OCI-LY3 (cell line): Measurements from ENCODE around the gene CHMP4B.
A peak's percentile ranks its signal among the peaks of the same experiment; 100 is the strongest.
"Not testable (repeated sequence)": the region's sequence is repeated elsewhere in the genome, so short reads cannot be mapped to it uniquely, and the experiment has no call there.

ENCODE experiments used
- H2AFZ ChIP-seq: fragments of 200-600, 300-600 bp; shearing (Covaris generic); 2 replicates; pipeline ENCODE4 v1.6.0; 2014; ENCODE audit warnings: antibody characterized with exemption, low read depth, low read length
- H3K27ac ChIP-seq: fragments of 200-600, 300-600 bp; sonication (generic); 2 replicates; pipeline ENCODE4 v1.5.1; 2014; ENCODE audit warnings: mild to moderate bottlenecking, low read length, moderate library complexity, mixed read lengths
- H3K27me3 ChIP-seq: fragments of 200-600, 300-600 bp; sonication (generic); 2 replicates; pipeline ENCODE4 v1.6.1; 2014; ENCODE audit warnings: low read depth, low read length, mixed read lengths
- H3K36me3 ChIP-seq: fragments of 200-600, 300-600 bp; sonication (generic); replicated peaks from 2 replicates; pipeline ENCODE3; 2014; ENCODE audit warnings: low read depth, low read length, mixed read lengths
- H3K4me1 ChIP-seq: fragments of 300-600, 200-600 bp; sonication (generic); 2 replicates; pipeline ENCODE4 v1.6.1; 2014; ENCODE audit warnings: low read length, mixed read lengths
- H3K4me2 ChIP-seq: fragments of 200-600, 300-600 bp; sonication (generic); 2 replicates; pipeline ENCODE4 v1.6.1; 2014; ENCODE audit warnings: low read length, mixed read lengths
- H3K4me3 ChIP-seq: fragments of 300-600, 200-600 bp; sonication (generic); 2 replicates; pipeline ENCODE4 v1.5.1; 2014; ENCODE audit warnings: antibody characterized with exemption, mild to moderate bottlenecking, low read length, moderate library complexity
- H3K79me2 ChIP-seq: fragments of 300-600, 200-600 bp; shearing (Covaris generic); 2 replicates; pipeline ENCODE4 v1.6.1; 2014; ENCODE audit warnings: mild to moderate bottlenecking, low read length, mixed read lengths
- H3K9ac ChIP-seq: fragments of 300-600, 200-600 bp; shearing (Covaris generic); 2 replicates; pipeline ENCODE4 v1.6.0; 2014; ENCODE audit warnings: mild to moderate bottlenecking, low read length, moderate library complexity
- H3K9me3 ChIP-seq: fragments of 200-600, 300-600 bp; shearing (Covaris generic); 2 replicates; pipeline ENCODE4 v1.6.1; 2014; ENCODE audit warnings: low read length, mixed read lengths; ENCODE audit not compliant: insufficient read depth
- H4K20me1 ChIP-seq: fragments of 200-600, 300-600 bp; sonication (generic); 2 replicates; pipeline ENCODE4 v1.6.1; 2016; ENCODE audit warnings: low read length, mixed read lengths; ENCODE audit not compliant: insufficient read depth
- CTCF ChIP-seq: fragments of 200-600, 300-600 bp; sonication (generic); IDR thresholded peaks from 2 replicates; pipeline ENCODE4 v1.5.1; 2014; ENCODE audit warnings: antibody characterized with exemption, low read length, low read depth
- EZH2phosphoT487 ChIP-seq: fragments of 200-600 bp; shearing (Covaris generic); IDR thresholded peaks from 2 replicates; pipeline ENCODE4 v1.6.1; 2018; ENCODE audit warnings: antibody characterized with exemption, mixed run types, low read depth

Gene CHMP4B

DNA sequence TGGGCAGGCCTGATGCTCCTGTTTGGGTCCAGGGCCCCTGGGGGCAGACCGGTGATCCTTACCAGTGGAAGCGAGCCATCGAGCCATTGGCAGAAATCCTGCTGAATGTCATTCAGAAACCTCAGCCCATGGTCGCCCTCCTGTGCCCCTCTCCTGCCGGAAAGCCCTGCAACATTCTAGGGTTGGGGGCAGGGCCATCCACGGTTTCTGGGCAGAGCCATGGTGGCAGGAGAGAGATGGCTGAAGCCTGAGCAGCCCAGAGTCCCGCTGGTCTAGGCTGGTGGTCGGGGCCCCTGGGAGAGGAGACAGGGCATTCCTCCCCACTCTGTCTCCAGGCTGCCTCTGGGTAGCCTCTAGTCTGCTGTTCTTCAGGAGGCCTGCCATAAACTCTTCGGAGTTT, 19.6 kb upstream of the CHMP4B start:
- no peaks in the 10 kb centered on the region for H3K79me2 ChIP-seq
- no peaks in the 10 kb centered on the region for H3K27me3 ChIP-seq
- H4K20me1 ChIP-seq: no peaks in the 10 kb centered on the region
- no peak overlapping the region for H2AFZ ChIP-seq
- no peak for TF ChIP-seq CTCF
- TF ChIP-seq EZH2phosphoT487: no peak
- no peak overlapping the region for H3K27ac ChIP-seq
- H3K4me1 ChIP-seq: peaks cover 4% of the 10 kb centered on the region
- H3K9ac ChIP-seq: no peak overlapping the region
- no peaks in the 10 kb centered on the region for H3K9me3 ChIP-seq
- H3K36me3 ChIP-seq: no peaks in the 10 kb centered on the region
- H3K4me2 ChIP-seq: no peak overlapping the region
- no peak overlapping the region for H3K4me3 ChIP-seq

GRCh38 chr20:33791959-33792597, 19.1 kb upstream of the CHMP4B start:
- Histone ChIP-seq H3K27me3 (no peaks in the 10 kb centered on the region), H4K20me1 (no peaks in the 10 kb centered on the region), H3K36me3 (no peaks in the 10 kb centered on the region), H2AFZ (no peak overlapping the region), H3K9me3 (no peaks in the 10 kb centered on the region), H3K79me2 (no peaks in the 10 kb centered on the region), H3K27ac (no peak overlapping the region), H3K9ac (no peak overlapping the region), H3K4me1 (peaks cover 4% of the 10 kb centered on the region), H3K4me2 (no peak overlapping the region), H3K4me3 (no peak overlapping the region)
- TF ChIP-seq CTCF (peak; percentile 76), EZH2phosphoT487 (no peak)

DNA sequence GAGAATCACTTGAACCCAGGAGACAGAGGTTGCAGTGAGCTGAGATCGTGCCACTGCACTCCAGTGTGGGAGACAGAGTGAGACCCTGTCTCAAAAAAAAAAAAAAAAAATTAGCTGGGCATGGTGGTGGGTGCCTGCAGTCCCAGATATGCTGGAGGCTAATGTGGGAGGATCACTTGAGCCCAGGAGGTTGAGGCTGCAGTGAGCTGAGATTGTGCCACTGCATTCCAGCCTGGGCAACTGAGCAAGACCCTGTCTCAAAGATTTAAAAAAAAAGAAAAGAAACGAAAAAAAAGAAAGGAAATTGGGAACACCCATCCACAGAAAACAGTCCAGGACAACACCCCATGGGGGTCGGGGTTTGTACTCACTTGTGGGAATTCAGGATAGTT, 18.6 kb upstream of the CHMP4B start:
- not testable (repeated sequence) for H2AFZ ChIP-seq, H3K36me3 ChIP-seq, H3K9ac ChIP-seq

DNA sequence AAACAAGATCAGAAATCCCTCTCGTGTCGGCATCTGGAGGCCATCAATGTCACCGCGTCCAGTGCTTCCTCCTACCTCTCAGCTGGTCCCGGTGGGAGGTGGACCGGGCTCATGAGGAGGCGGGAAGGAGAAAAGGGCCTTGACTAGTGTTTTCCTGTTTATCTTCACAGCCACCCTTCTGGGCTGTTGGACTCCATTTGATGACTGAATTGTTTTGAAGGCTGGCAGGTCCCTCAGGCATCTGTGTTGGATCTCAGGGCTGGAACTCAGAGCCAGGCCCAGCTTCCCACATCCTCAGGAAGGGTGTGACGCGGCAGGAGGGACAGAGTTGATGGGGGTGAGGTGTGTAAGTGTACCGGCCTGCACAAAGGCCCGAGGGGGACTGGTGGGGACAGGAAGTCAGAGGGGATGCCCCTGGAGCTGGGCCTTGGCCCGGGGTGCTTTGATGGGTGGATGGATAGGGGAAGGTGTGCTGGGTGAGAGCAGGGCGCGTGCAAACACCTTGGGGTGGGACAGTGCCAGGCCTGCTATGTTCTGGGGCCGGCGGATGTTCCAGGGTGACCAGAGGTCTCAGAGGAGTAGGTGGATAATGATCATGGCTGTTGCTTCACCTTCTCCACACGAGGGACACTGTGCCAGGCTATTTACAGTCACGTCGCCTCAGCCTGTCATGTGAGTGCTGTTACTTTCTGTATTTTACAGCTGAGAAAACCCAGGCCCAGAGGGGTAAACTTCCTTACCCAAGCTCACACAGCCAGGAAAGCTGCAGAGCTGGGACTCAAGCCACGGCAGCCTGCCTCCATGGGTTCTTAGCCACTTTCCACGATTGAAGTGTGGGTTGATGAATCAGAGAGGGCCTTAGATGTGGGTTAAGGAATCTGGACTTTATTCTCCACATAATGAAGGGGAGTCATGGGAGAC, 17.9 kb upstream of the CHMP4B start:
- H3K27ac ChIP-seq: no peak overlapping the region
- H3K27me3 ChIP-seq: no peaks in the 10 kb centered on the region
- peaks cover 4% of the 10 kb centered on the region for H3K4me1 ChIP-seq
- no peak overlapping the region for H3K9ac ChIP-seq
- TF ChIP-seq EZH2phosphoT487: no peak
- TF ChIP-seq CTCF: no peak
- no peaks in the 10 kb centered on the region for H4K20me1 ChIP-seq
- no peak overlapping the region for H2AFZ ChIP-seq
- H3K4me2 ChIP-seq: no peak overlapping the region
- no peaks in the 10 kb centered on the region for H3K9me3 ChIP-seq
- H3K79me2 ChIP-seq: no peaks in the 10 kb centered on the region
- H3K36me3 ChIP-seq: no peaks in the 10 kb centered on the region
- no peak overlapping the region for H3K4me3 ChIP-seq

More for the DNA sequence above, 18.6 kb upstream of the CHMP4B start:
- H4K20me1 ChIP-seq, H3K4me1 ChIP-seq, H3K79me2 ChIP-seq, H3K9me3 ChIP-seq, H3K27ac ChIP-seq, H3K4me3 ChIP-seq, H3K27me3 ChIP-seq, H3K4me2 ChIP-seq: not testable (repeated sequence)
